GM18499 (cell line): ENCODE results near the gene PLEKHA6.

Experiments
- ATAC-seq: cut with Tn5 transposase; IDR thresholded peaks from one replicate; pipeline ENCODE4 v1.9.1; 2021; ENCODE audit warnings: moderate number of reproducible peaks; ENCODE audit not compliant: insufficient read depth, unreplicated experiment

The PLEKHA6 gene

DNA sequence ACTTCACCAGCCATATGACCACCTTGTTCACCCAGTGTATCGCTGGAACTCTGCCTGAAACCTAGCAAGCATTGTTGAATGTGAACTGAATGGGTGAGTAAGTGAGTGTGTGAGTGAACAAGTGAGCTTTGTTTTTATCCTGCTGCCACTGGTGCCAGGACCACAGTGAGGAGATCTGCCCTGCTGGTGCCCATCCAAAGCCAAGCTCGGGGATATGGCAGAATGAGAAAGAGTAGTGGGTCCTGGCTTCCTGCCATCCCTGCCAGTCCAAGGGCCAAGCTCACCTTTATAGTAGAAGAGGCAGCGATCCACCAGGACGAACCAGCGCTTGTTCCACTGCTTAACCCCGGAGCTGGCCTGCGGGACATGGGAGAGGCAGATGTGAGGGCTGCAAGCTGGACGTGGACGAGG lies 92.5 kb downstream of the PLEKHA6 start:
- no peak for ATAC-seq

DNA sequence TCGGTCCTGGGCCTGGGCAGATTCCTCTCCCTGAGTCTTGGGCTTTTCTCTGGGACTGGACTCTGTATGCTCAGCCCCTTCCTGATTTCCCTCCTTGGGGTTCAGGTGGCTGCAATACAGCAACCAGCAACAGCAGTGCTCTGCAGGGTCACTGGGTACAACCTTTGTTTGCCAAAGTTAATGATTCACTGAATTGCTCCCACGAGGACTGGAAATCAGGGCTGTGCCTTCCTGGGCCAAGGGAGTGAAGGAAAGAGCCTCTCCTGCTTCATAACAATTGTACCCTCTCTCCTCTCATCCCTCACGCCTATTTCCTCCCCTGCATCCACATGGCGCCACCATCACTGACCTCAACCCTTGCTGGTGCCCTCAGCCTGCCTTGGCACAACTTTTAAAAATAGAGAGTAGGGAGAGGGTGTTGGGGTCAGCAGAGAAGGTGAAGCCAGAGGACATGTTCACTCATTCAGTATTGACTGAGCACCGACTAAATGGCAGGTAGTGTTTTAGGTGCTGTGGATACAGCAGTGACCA lies 93.2 kb downstream of the PLEKHA6 start:
- ATAC-seq = no peak

DNA sequence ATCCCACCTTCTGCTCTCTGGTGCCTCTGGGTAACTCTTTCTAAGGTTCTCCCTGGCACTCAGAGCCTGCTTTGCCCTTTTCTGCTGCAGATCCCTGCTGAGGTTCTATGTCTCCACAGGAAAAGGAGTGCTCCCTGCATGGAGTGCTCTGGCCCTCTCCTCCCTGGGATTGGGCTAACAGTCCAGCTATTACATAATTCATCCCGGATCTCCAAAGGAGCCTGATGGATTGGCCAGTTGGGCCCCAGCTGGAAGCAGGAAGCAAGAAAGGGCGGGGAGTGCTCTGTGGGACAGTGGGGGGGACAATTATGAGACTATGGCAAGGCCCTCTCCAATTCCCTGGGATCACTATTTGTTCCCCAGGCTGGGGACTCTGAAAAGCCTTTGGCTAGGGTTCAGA lies 94.1 kb downstream of the PLEKHA6 start:
- no peak for ATAC-seq

DNA sequence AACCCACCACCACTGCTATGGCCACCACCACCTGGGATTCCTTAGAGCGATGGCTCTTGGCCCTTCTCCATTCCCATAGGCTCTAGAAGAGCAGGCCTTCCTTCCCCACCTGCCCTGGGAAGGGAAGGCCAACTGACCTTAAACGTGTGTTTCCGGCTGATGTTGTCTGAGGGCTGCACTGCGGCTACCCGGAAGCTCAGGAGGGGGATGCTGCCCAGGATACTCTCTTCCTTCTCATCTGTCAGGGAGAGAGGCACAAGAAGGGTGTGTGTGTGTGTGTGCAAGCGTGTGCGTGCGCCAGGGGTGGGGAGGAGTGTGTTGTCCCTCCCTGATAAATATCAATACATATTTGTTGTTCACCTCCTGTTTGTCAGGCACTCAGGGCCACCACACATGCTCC lies 94.9 kb downstream of the PLEKHA6 start:
- ATAC-seq = no peak

DNA sequence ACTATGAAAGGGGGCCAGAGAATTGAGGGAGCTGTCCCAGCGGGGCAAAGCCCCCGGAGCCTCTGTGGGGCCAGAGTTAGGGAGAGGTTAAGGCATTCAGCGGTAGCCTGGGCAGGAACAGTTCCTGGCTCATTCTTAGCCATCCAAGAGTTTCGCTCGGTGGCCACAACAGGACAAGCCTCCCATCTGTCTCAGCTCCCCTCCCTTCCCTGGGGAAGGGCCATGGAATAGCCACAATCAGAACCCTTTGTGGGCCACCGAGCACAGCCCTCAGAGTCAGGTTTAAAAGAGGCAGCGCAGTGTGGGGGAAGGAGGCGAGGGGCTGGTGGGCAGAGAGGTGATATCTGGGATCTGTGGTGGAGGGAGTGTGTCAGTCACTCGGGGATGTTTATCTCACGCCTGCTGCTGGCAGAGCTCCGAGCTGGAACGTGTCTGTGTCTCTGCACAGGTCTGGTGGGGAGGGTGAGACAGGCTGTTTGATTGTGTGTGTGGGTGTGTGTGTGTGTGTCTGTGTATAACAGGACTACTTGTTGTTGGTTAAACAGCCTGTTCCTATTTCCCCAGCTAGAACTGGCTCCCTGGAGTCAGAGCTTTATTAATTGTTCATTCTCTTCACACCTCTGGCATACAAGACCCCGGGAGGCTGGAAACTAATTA lies 96.3 kb downstream of the PLEKHA6 start:
- ATAC-seq = no peak

DNA sequence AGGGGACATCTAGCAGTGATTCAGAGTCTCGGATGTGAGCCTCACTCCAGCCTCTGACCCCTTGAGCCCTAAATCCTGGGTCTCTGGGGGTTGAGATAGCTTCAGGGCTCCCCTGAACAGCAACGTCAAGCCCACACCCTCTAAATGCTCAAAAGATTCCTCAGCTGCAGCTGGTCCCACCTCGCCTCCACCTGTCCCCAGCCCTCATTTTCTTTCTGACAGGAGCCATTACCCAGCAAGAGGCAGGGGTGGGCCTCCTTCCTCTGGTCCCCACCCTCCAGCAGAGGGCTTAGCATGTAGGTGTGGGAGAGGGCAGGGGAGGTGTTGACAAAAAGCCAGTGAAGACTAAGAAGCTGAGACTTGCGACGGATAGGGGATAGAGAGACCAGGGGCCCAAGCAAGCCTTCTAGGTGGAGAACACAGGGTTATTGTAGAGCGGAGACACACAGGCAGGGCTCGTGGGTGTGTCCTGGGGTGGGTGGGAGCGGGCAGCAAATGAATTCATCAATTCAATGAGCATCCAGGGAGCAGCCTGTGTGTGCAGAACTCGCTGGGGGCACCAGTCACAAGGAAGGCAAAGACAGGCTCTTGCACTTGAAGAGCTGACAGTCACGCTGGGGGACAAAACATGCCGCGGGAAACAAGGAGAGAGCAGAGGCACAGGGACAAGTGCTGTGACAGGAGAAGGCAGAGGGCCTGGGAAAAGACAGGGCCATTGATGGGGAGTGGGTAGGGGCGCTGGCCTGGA lies 97.0 kb downstream of the PLEKHA6 start:
- no peak for ATAC-seq

DNA sequence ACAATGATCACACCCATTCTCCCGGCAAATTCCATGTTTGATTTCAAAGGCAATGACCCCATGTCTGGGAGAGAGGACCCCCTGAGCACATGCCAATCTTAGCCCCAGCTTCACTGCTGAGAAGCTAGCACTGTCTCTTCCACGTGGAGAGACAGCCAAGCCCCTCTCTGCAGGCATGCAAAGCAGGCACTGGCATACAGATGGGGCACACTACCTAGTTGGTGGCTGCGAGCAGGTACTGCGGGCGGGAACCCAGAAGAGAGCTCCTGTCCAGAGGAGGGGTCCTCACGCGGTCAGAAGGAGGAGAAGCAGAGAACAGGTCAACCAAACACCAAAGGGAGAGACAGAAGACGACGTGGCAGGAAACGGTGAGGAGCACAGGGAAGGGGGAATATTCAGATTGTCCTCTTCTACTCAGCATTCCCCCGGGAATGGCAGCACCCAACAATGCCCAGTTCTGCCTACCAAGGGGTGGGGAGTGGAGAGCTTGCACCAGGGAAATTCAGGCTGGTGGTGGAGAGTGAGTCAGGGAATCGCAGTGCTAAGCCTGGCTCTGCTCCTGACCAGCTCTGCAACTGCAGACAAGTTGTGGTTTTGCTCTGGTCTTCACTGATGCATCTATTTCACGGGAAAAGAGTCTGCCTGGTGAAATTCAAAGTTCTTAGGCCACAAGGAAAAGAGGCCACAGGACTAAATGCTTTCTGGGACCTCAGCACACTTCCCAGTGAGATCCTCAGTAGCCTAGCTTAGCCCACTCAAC lies 97.8 kb downstream of the PLEKHA6 start:
- no peak for ATAC-seq

DNA sequence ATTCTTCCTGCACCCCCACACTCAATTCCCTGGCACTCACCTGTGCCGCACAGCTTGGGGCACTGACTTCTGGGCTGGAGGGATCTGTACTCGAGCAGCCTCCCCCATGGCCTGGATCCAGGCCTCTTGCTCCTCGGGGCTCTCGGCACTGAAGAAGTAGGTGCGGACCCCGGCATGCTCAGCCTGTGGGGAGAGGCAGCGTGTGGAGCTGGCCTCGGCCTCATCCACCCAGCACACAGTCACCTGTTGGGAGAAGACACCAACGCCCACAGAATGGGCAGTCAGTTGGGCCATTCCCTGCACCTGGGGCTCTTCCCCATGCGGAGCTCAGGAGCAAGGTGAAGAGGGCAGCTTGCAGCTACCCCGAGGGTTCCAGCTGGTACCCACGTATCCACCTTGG lies 98.5 kb downstream of the PLEKHA6 start:
- no peak for ATAC-seq

DNA sequence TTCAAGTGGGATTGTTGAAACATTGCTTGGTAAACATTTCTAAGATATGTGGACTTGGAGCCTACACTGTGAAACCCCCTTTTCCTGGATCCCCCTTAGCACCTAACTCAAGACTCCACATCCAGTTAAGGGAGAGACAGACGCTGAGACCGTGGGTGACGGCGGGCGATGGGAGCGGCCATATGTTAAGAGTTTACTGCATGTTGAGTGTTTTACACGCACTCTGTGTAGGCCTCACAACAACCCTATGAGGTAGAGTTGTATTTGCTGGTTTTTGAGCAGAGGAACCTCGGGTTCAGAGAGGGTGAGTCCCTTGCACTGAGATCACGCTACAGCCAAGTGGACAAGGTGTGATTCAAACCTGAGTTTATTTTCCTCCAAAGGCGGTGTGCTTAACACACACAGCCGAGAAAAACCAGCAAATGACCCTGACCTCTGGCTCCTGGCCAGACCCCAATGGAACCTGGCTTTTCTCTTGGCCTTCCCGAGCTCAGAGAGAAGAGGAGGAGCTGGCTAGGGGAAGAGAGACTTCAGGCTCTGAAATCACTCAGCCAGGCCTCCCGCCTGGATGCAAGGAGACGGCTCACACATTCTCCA lies 99.0 kb downstream of the PLEKHA6 start:
- ATAC-seq = no peak

DNA sequence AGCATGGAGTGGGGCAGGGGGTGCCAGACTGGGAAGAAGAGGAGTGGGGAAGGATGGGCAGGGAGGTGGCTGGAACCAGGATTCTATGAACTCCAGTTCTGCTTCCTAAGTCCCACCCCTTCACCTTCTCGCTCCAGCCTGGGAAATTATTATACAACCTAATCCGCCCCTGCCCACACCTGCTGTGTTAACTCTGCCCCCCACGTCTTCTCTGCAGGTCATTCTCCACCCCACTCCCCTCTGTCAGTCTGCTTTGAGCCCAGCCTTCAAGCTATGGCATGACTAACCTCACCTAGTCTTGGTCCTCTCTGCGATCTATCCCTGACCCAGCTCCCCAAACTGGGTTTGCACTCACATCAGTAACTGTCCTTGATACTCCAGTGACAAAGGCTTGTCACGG lies 99.9 kb downstream of the PLEKHA6 start:
- ATAC-seq = no peak

DNA sequence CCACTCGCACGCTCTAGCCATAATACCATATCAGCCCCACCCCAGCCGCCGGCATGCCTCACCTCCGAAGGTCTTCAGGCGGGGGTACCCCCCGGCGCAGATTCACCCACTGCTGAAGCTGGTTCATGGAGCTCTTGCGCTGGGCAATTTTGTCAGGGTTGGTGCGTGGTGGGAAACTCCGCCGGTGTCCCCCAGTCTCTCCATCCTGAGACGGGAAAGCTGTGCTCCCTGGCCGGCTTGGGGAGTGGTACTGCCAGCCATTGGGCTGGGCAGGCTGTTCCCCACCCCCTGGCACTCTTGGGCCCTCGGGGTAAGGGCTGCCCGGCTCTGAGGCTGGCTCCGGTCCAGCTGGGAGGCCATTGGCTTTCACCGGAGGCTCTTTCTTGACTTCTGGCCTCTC lies 100.5 kb downstream of the PLEKHA6 start:
- ATAC-seq = no peak

DNA sequence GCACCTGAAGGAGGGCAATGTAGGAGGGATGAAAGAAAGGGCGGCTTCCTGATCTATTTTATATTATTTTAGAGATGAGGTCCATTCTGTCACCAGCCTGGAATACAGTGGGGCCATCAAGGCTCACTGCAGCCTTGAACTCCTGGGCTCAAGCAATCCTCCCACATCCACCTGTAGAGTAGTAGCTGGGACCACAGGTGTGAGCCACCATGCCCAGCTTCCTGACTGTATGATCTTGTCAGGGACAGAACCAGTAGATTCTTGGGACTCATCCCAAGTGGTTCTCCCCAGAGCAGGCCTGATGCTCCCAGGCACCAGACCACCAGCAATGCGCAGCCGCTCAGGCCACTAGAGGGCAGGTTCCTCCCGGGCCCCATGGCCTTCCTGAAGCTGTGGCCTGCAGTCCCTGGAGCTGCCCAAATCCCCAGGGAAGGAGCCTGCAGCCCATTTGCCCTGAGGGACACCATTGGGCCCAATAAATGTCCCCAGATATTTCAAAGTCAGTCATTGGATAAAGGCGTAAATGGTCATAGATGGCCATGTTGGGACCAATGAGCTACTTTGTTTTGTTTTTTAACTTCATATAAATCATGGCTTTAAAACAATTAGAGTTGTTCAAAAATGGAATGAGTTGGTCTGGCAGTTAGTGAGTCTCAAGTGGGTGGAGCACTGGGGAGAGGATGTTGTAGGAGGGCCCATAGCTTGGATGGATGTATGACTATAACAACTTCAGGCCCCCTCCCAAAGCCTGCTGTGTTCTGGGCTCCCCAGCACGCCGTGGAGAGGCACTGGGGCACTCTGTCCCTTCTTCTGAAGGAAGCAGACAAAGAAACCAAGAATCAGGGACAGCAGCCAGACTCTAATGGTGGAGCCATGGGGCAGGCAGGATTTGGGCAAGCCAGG lies 101.3 kb downstream of the PLEKHA6 start:
- ATAC-seq = no peak

DNA sequence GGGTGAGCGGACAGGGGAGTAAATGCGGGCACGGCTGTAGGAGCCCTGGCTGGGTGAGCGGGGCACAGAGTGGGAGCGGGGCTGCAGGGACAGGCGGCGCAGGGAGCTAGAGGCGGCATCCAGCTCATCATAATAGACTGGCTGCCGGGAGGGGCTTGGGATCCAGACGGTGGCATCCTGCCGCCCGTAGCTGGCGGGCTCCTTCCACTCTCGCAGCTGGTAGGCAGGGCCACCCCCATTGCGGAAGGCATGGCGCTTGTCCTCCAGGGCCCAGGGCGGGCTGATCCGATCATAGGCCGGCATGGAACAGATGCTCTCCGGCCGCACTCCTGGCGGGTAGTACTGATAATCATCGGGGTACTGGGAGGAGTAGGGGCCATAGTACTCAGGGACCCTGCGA lies 102.3 kb downstream of the PLEKHA6 start:
- no peak for ATAC-seq

DNA sequence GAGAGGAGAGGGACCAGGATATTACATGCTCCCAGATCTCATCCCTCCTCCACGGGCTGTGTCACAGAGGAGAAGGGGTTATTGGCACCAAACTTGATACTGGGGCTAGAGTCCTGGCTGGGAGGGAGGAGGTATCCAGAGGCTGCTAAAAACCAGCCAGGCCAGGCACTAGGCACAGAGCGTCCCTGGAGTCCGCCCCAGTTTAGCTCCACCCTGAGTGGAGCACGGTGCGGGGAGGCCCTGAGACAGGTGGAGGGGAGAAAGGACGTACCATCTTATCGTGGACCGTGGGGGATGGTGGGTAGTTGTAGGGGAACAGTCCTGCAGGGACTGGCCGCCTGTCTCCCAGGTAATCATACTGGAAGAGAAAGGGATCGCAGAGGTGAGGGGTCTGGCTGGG lies 103.2 kb downstream of the PLEKHA6 start:
- ATAC-seq = no peak

DNA sequence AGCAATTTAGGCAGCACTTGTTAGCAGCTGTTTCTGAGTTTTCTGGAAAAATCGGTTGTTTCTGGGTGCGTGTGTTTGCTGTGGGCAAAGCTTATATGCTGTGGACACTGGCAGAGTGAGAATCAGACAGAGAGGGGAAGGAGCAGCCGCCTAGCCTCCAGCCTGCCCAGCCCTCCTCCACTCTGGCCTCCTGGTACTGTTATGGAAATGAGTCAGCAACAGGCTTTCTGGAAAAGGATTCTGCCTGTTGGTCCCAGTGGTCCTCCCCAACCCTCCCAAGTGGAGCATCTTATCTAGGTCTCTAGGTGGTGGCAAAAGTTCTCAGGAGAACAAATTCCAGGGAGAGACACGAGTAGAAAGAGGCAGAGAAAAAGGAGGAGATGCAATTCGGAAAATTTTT lies 103.8 kb downstream of the PLEKHA6 start:
- no peak for ATAC-seq

DNA sequence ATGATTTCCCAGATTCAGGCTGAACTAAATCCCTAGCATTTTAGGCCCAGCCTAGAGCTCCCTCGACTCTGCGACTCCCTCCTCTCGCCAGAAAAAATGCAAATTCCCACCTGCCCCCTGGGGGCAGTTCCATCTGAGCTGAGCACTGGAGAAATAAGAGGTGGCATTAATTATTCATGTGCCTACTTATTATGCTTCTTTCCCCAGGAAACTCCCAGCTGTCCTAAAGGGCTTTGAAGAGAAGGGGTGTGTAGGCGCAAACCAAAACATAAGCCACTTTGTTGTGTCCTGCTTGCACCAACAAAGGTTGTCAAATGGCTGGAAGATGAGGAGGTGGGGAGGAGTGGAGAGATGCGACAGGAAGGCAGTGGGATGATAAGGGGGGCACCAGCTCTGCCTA lies 104.5 kb downstream of the PLEKHA6 start:
- ATAC-seq = no peak

DNA sequence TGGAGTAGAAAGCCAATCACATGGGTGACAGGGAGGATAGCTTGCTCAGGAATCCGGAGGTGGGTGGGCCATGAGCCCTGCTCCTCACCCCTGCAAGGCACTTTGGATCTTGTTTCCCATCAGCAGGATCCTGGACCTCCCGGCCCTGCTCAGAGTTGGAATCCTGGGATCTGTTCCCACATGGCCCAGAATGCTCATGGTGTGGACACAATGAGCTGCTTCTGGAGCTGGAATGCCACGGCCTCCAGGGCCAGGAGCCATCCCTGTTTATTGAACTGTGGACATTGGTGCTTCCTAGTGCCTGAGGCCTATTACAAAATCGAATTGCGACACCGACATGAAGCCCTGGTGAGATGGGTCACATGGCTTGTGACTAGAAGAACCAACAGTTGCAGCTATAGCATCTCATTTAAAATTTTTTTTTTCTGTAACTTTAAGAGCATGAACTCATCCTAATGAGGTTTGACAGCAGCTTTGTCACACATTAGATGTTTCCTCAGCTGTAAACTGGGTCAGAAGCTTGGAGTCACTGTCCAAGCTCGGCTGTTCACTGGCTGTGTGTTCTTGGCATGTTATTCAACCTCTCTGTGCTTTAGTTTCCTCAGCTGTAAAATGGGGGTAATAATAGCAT lies 105.6 kb downstream of the PLEKHA6 start:
- ATAC-seq = no peak

DNA sequence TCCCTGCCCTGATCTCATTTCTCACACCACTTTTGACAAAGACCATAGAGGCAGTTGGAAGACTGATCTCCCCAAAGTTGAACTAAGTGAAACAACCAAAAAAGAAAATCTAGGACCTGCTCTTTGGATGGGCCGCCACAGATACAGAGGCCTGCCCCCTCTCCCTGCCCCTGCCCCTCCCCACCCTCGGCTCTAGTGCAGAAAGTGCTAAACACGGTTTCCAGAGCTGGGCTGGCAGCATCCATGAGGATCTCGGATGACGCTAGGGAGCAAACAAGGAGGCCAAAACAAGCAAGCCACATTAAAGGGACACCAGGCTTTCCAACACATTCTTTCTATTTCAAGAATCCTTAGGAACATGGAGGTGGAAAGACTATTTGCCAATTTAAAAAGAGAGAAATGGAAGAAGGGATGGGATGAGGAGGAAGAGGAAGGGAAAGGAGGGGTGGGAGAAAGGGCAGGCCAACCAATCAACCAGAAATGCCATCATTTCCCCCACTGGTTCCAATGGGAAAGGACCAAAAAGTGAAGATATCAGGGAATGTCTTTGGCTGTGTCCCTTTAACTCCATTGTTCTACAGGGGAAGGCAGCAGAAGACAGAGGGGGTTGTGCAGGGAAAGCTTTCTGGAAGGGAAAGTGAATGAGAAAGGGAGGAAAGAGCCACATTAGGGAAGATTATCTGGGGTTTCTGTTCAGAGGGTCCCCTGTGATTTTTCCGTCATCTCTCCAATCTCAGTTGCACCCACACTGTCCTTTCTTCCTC lies 107.6 kb downstream of the PLEKHA6 start:
- ATAC-seq = no peak

DNA sequence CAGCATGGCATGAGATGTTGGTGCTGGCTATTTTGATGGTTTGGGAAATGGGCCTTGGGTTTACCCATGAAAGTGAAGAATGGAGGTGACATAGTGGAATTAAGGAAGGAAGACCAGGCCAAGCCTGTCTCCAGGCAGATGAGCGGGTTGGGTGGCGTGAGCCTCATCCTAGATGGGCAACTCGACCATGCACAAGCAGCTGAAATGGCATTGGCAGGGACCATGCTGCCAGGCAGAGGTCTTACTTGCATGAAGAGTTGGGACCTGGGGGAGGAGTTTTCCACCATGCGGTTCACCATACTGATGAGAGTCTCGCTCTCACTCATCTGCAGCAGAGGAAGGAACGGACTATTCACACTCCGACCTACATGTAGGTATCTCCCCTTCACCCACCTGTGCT lies 108.4 kb downstream of the PLEKHA6 start:
- no peak for ATAC-seq
